ENCODE data around the gene RANBP17. TPM values are rescaled to one million over a fixed set of nuclear protein-coding genes. Genes with fewer than 3 reads are reported as not detected.

RANBP17 gene
- total RNA-seq, 1 donor from 2014 or later: 212 TPM

DNA sequence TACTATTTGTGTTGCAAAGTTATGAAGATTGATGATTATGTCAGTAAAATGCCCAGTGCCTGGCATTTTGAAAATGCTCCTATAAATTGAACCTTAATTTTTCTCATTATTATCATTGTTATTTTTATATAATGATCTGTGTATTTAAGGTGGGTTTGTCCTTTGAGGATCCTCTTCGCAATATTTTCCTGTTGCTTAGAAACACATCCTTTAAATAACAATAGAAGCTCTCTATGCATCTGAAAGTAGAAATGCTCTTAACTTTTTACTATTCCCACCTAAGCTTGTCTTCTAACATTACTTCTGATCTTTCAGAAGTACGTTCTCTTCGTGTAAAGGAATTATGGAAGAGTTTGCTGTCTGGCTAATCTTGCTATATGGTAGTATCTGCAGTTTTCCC is 232.5 kb downstream of the RANBP17 start:
- no peak for DNase-seq

DNA sequence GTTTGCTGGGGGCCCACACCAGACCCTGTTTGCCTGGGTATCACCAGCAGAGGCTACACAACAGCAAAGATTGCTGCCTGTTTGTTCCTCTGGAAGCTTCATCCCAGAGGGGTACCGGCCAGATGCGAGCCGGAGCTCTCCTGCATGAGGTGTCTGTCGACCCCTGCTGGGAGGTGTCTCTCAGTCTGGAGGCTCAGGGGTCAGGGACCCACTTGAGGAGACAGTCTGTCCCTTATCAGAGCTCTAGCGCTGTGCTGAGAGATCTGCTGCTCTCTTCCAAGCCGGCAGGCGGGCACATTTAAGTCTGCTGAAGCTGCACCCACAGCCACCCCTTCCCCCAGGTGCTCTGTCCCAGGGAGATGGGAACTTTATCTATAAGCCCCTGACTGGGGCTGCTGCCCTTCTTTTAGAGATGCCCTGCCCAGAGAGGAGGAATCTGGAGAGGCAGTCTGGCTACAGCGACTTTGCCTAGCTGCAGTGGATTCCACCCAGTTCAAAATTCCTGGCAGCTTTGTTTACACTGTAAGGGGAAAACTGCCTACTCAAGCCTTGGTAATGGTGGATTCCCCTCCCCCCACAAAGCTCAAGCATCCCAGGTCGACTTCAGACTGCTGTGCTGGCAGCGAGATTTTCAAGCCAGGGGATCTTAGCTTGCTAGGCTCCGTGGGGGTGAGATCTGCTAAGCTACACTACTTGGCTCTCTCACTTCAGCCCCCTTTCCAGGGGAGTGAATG is 241.2 kb downstream of the RANBP17 start:
- no peak for DNase-seq

DNA sequence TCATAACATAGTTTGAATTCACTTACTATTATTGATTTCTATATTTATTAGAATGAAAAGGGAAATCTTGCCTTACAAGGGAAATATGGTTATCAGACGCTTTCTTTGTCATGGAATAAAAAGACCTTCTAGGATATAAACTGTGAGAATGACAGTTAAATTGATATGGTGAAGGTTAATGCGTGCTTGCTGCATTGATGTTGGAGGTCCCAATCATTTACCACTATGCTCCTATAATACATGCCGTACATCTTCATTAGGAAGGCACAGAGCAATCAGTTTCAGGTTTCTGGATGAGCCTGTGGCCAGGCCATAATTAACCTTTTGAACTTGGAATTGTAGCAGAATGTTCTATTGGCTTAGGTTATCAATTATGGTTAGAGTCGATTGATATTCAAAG is 245.9 kb downstream of the RANBP17 start:
- no peak for DNase-seq

DNA sequence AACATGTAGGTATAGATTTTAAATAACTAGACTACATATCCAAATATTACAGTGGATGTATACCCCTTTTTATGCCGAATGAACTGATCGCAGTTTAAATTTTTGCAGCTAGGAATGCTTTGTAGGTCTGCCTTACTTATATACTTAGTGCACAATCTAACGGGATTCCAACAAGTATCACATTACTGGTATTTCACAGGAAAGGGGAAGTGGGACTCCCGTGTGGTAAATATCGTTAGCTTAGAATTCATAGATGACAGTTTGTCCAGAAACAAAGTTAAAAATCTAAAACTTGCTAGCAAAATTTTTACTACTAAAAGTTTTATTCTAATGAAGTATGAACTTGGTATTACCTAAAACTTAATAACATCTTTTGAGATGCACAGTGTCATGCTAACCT is 253.7 kb downstream of the RANBP17 start:
- DNase-seq: no peak

DNA sequence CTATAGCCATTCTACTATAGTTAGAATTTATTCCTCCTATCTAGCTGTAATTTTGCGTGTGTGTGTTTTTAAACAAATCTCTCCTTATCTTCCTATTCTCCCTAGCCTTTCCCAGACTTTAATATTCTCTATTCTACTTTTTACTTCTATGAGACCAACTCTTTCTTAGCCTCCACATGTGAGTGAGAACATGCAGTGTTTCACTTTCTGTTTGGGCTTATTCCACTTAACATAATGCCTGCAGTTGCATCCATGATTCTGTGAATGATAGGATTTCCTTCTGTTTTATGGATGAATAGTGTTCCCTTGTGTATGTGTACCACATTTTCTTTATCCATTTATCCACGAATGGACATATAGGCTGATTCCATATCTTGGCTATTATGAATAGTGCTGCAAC is 254.9 kb downstream of the RANBP17 start:
- DNase-seq: no peak

DNA sequence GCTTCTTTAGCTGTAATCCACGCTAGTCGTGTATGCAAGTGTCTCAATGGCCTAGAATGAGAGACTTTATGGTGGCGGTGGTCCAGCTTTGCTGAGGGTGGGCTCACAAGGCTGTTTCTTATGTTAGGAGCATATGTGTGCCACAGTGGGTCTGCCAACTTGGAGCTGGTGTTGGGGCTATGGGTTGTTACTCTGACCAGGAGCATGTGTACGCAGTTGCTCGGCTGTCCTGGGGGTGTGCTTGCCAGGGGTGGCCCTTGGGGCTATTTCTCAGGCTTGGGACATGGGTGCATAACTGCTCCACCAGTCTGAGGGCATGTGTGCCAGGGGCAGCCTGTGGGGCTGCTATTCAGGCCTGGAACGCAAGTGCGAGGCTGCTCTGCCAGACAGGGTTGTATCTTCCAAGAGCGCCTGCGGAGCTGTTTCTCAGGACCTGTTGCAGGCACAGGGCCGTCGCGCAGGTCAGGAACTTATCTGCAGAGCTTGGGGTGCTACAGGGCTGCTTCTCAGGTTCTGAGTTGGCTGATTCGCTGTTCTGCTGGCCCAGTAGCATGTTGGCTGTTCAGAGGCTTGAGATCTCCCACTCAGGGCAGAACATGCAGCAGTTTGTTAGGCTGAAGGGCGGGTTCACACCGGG is 259.3 kb downstream of the RANBP17 start:
- DNase-seq: no peak

DNA sequence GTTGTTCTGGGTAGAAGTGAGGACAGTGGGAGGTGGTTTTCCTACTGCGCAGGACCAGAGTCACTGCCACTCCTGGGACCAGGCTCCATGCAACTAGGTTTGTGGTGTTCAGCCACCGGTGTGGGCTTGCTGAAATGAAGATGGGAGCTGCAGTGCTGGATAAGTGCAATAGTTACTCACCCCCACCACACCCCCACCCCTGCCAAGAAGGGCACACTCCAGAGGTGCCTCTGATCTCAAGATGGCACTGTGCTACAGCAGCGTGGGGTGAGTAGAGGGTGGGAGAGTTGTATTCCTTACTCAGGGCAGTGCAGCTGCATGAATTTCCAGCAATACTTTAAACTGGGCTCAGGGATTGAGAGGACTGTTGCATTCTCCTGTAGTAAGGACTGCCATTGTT is 259.8 kb downstream of the RANBP17 start:
- DNase-seq: no peak

DNA sequence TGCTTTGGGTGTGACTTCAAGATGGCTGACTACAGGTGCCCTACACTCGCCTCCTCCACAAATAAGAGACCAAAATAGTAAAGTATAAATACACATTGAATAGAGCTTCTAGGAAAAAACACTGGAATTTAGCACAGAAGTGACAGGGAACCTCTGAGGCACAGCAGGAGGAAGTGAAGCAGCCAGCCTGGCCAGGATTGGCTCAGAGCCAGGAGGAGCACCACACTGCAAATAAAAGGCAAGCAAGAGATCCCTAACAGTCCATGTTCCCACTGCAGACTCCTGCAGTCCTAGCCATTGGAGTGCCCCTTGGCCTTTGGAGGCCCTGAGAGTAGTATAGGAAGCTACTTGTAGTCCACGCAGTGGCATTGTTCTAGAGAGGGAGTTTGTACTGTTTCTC is 260.6 kb downstream of the RANBP17 start:
- no peak for DNase-seq

DNA sequence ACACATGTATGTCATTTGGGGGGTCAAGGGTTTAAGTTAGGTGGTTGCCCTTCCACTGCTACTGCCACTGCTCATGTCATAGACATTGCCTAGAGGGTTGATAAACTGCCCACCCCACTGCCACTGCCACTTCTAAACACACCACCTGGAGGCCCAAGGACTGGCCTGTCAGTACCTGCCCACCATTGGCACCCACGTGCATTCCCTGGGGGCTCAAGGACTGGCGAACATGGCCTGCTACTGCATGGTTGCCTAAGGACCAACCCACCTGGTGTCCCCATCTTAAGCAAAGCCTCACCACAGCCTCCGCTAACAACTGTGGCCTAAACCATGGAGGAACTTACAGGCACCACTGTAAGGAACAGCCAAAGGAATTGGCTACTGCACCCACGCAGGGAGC is 261.6 kb downstream of the RANBP17 start:
- DNase-seq: no peak

DNA sequence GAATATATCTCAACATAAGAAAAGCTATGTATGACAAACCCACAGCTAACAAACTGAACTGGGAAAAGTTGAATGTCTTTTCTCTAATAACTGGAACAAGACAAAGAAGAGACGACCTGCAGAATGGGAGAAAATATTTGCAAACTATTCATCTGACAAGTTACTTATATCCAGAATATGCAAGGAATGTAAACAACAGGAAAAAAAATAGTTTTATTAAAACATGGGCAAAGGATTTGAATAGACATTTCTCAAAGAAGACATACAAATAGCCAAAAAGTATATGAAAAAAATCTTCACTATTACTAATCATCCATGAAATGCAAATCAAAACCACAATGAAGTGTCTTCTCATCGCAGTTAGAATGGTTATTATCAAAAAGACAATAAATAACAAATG is 265.5 kb downstream of the RANBP17 start:
- DNase-seq: no peak

DNA sequence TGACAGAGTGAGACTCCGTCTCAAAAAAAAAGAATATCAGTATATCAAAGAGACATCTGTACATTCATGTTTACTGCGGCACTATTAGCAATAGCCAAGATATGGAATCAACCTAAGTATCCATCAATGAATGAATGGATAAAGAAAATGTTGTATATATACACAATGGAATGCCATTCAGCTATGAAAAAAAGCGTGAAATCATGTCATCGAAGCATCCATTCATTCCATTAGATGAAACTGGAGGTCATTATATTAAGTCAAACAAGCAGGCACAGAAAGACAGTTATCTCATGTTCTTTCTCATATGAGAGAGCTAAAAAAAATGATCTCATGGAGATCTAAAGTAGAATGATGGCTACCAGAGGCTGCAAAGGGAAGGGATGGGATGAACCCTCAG is 266.3 kb downstream of the RANBP17 start:
- no peak for DNase-seq

DNA sequence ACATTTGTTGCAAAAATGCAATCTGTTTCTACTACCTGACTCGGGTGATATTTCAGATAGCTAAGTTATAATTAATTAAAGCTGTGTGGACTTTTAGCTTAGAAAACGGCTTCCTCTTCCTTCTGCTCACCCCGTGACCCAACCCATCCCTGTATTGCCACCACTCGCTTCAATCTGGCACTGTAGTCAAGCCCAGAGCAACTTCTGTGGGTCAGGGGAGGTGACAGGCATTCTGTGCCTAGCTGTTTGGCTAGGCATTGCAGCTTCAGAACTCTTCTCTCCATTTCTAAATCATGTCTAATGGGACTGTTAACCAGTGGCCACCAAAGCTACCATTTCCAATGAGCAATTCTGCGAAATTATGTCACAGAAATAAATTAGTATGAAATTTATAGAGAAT is 267.5 kb downstream of the RANBP17 start:
- no peak for DNase-seq

DNA sequence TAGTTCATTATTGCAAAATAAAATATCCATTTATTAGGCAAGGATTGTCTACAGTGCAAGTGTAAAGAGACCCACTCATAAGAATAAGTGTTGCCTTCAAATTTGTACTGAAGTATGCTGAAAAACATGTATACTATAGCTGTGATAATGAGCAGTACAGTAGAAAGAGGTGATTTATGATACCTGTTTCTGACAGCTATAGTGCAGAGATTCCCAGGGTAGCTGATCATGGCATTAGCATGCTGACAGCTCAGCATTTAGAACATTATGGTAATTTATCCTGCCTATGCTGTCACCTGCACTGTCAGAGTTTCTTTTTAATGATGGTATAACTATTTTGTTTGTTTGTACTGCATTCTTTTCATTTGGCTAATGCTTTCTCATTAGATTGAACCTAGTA is 269.7 kb downstream of the RANBP17 start:
- no peak for DNase-seq

DNA sequence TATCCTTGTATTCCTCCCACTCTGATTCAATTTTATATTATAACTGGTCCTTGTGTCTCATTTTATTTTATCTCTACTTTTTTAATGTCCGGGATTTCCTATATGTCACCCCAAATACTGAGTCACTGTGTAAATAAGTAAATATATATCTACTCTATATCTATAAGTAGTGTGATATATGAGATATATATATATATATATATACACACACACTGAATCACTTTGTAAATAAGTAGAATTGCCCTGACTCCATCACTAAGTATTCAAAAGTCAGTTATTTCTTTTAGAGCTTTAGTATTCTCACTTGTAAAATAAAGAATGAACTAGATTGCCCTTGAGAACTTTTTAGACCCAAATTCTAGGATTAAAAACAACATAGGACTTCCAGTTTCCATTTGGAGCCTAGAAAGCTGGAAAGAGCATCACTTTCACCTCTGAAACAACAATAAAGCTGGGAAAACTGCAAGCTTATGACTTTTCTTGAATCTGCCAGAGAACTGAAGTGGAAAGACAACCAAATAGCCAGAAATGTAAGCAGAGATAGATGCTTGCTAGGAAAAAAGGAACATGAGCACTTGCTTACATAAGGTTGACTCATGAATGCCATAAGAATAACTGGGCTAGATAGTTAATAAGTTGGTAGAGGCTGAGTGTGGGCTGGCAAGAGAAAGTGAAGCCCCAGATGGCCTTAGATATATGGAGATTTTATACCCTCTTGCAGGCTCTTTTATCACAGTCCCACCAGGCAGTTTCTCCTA is 276.1 kb downstream of the RANBP17 start:
- no peak for DNase-seq

DNA sequence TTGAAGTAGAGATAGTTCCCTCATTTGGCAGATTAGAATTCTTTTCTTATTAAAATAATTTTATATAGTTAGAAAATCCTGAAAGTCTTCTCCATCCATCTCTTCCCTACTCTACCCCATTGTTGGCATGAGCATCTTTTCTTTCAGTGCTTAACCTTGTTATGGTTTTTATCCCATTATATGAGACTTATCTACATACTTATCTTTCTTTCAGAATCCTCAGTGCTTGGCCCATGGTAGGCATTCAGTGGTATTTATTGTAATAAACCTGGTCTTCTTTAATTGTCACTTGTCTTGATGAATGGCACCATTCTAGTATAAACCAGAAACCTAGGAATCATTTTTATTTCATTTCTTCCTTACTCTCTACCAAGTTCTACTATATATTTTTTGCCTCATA is 277.4 kb downstream of the RANBP17 start:
- no peak for DNase-seq

DNA sequence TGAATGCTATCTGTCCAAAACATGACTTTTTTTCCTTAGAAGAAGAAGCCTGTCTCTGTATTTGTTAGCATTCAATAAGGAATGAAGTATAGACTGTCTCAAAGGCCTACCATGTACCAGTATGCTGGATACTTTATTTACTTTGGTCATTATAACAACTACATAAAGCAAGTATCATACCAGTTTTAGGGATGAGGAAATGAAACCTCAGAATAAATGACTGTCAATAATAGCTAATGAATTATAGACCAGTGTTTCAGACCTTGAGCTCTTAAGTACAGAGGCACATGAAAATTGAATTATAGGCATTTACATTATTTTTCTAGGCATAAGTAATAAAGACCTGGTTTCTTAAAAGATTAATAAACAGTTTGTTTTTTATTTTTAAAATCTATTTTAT is 280.8 kb downstream of the RANBP17 start:
- no peak for DNase-seq

DNA sequence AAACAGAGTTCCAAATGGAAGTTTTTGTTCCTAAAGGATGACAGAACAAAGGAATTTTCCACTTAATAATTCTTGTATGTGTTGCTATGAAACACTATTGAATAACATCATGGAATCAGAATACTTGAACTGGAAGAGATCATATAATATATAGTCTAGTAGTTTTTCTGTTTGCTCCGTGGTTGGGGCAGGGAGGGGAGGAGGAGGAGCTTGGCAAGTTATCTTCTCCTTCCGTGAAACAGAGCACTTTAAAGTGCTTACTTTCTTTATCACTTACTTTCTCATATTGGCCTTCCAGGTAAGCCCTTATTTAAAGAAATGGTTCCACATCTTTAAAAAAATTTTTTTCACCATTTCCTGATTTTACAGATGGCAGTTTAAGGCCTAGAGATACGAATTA is 281.4 kb downstream of the RANBP17 start:
- no peak for DNase-seq

DNA sequence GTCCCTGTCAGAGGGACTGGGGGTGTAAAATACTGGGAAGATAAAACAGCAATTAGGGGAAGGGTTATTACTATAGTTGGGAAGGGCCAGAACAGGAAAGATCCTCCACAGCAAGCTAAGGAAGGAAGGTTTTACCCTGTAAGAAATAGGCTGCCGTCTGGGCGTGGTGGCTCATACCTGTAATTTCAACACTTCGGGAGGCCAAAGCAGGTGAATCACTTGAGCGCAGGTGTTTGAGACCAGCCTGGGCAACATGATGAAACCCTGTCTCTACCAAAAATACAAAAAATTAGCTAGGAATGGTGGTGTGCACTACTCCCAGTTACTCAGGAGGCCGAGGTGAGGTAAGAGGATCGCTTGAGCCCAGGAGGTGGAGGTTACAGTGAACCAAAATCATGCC is 282.1 kb downstream of the RANBP17 start:
- no peak for DNase-seq

DNA sequence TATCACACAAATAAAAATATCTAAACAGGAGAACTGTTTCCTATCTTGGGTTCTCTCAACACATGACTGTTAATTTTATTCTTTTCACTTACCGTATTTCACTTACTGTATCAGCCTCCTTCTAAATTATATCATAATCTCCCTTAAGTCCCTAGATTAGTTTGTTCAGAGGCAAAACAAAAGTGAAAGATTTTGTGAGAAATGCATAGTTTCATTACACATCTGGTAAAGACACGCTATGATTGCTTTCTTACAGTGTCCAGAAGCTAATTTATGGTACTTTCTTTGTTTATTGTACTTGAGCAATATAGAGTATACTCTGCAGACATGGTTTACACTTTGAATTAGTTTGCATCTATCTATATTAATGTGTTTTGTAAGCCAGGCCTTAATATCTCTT is 287.5 kb downstream of the RANBP17 start:
- no peak for DNase-seq

DNA sequence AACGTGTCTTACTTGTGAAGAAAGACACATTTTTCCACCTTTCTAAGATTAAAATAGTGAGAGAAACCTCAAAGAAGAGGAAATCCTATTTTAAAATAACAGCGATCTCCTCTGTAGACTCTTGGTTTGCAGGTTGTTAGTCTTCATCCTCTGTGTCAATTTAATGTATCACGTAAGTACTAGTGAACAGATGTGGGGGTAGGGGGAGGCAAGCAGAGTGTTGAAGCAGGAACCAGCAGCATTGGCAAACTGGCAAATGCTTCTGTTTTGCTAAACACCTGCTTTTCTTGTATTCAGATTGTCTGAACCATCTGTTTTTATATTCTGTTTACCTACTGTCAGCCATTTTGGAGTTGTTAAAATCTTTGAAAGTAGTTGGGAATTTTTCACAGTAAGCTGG is 288.0 kb downstream of the RANBP17 start:
- DNase-seq: no peak

DNA sequence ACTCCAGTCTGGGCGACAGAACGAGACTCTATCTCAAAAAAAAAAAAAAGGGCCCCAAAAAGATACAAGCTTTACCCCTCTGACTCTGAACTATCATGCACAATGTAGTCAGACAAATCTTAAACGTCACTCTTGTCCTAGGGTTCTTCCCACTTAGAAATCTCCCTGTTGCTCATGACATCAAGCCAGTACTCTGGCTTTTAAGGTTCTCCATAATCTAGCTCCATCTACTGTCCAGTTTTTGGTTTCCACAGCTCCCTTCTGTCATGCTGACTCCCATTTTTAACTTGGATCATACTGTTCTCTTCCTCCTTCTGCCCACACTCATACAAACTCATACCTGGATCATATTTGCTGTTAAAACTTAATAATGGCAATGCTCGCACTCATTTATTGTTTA is 290.6 kb downstream of the RANBP17 start:
- DNase-seq: no peak

DNA sequence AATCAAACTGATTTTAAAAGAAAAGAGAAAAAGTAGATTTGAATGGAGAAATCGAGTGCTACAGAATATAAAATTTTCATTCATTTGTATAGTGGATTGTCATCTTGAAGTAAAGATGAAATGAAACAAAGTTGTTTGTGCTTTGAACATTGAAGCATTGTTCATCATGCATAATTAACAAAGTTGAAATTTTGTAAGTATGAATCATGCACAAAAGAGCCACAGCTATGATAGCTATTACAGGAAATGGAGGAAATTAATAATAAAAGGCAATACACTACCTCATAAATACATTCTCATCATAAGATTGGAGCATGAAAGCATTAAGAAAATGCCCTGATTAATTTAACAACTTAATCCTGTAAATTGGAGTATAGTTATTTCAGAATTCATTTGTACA is 293.8 kb downstream of the RANBP17 start:
- DNase-seq: no peak

DNA sequence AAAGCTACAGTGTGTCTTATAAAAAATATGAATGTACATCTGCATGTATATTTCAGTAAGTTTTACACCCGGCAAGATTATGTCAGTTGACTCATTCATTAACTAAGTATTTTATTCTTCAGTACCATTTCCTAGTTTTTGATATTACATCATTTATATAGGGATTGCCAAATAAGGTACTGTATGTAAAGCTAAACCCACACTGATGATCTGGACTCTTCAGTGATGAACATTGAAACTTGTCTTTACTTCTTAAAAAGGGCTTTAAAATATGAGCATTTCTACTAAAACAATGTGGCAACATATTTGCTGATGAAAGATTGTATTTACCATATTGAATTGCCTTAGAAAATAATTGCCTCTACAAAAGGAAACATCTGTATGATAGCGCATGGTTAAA is 295.5 kb downstream of the RANBP17 start:
- no peak for DNase-seq

DNA sequence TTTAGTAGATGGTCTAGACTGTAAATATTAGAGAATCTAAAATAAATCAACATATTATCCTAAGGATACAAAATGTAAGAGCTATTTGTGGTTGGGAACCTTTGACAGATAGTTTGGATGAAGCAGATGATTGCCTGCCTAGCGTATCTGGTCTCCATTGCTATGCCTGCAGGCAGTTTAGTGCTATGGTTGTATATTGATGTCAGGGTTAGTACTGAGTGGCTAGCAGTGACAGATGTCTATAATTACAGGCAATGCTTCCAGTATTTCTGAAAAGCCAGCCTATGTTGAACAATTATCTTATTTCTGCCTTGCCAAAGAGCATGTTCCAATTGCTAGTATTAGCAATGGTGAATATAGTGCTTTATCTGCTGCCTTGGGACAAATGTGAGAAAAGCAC is 296.0 kb downstream of the RANBP17 start:
- no peak for DNase-seq

All from occipital lobe (tissue), 2 donors.